Measurements from ENCODE around the gene PBX4.

DNA sequence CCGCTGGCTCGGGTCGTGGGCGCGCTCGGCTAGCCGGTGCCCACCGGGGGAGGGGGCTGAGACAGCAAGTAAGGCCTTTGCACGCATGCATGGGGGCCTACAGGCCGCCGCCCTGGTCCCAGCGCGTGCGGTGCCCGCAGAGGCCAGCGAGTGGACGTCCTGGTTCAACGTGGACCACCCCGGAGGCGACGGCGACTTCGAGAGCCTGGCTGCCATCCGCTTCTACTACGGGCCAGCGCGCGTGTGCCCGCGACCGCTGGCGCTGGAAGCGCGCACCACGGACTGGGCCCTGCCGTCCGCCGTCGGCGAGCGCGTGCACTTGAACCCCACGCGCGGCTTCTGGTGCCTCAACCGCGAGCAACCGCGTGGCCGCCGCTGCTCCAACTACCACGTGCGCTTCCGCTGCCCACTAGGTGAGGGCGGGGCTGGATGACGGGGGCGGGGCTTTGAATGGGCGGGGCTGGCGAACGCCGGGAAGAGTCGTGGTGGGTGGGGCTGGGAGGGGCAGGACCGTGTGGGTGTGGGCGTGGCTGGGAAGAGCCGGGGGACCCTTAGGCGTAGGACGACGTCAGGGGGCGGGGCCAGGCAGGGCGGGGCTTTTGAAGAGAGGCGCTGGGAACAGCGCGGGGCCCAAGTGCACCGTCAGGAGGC lies 78.3 kb downstream of the PBX4 start:
- TF ChIP-seq, protein P1, sequence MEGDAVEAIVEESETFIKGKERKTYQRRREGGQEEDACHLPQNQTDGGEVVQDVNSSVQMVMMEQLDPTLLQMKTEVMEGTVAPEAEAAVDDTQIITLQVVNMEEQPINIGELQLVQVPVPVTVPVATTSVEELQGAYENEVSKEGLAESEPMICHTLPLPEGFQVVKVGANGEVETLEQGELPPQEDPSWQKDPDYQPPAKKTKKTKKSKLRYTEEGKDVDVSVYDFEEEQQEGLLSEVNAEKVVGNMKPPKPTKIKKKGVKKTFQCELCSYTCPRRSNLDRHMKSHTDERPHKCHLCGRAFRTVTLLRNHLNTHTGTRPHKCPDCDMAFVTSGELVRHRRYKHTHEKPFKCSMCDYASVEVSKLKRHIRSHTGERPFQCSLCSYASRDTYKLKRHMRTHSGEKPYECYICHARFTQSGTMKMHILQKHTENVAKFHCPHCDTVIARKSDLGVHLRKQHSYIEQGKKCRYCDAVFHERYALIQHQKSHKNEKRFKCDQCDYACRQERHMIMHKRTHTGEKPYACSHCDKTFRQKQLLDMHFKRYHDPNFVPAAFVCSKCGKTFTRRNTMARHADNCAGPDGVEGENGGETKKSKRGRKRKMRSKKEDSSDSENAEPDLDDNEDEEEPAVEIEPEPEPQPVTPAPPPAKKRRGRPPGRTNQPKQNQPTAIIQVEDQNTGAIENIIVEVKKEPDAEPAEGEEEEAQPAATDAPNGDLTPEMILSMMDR (IDR thresholded peaks at IDR 0.05): no peak
- TF ChIP-seq POLR2A (IDR thresholded peaks at IDR 0.05) (no peak), POLR2AphosphoS5 (IDR thresholded peaks at IDR 0.05) (no peak), EP300 (IDR thresholded peaks at IDR 0.05) (no peak)

Measured in stomach (tissue), 4 donors.